Testis (tissue), 3 donors: Measurements from ENCODE around the gene FRZB. TPM values are rescaled to one million over a fixed set of nuclear protein-coding genes. Genes with fewer than 3 reads are reported as not detected.

Experiments used
- DNase-seq: peaks from one replicate; pipeline ENCODE4 v3.0.0-alpha.2; 2019
- H3K27ac ChIP-seq, 2 donors: fragments of 200-600 bp; sonication (generic); one replicate each; pipeline ENCODE4 v1.5.1; 2019
- H3K27me3 ChIP-seq: fragments of 200-600 bp; sonication (generic); one replicate; pipeline ENCODE4 v1.5.1; 2019
- H3K36me3 ChIP-seq: fragments of 200-600 bp; sonication (generic); one replicate; pipeline ENCODE4 v1.5.1; 2017; ENCODE audit warnings: low read depth; ENCODE audit errors: missing control alignments
- H3K4me1 ChIP-seq: fragments of 200-600 bp; sonication (generic); one replicate; pipeline ENCODE4 v1.5.1; 2019
- H3K4me3 ChIP-seq, 2 donors: fragments of 200-600 bp; sonication (generic); one replicate each; pipeline ENCODE4 v1.5.1; 2017 to 2019
- H3K9me3 ChIP-seq: fragments of 200-600 bp; sonication (generic); one replicate; pipeline ENCODE4 v1.5.1; 2017
- CTCF ChIP-seq, 3 experiments: fragments of 450-650 bp in 2 of 3; fragments of 200-600 bp in 1 of 3; sonication (generic) in 1 of 3; IDR thresholded peaks; one replicate each; pipeline ENCODE4 v1.5.1; 2016 to 2019; ENCODE audit warnings: antibody characterized with exemption in 3 of 3, mild to moderate bottlenecking in 2 of 3, moderate library complexity in 1 of 3
- POLR2A ChIP-seq: fragments of 450-650 bp; IDR thresholded peaks from one replicate; pipeline ENCODE4 v1.6.1; 2017; ENCODE audit warnings: antibody characterized with exemption, mild to moderate bottlenecking, moderate library complexity
- WGBS, 2 donors: methylation state at CpG; one replicate each; pipeline ENCODE4 v1.1.5; 2018; 5-methylcytosine and 5-hydroxymethylcytosine counted together
- intact Hi-C: fragments of 100-400 bp; cut with DNase I; formaldehyde crosslinking; loops from one replicate; pipeline ENCODE4 v1.15.1; 2023; ENCODE audit warnings: low total_unique reads
- polyA plus RNA-seq: library from polyadenylated mRNA; stranded (reverse); fragments of 350-450 nt; fragmentation: Illumina TruSeq; extraction: RNeasy Lipid Tissue Mini Kit (QIAGEN cat#74804); gene quantifications from one replicate; pipeline ENCODE4 v1.2.3, GENCODE V29; 2014; ENCODE audit warnings: low read depth, low replicate concordance; ENCODE audit not compliant: insufficient read depth
- total RNA-seq, 2 donors: library from RNA; depleted of rRNA; stranded (reverse); fragments of >200 nt; gene quantifications; one replicate each; pipeline ENCODE4 v1.2.3, GENCODE V29; 2016

Gene FRZB
- total and polyA plus RNA-seq, 3 donors from 2014 or later, result 8.4 to 25.9 (median 21.3) TPM

- H3K36me3 ChIP-seq, result no peaks in the 10 kb centered on the region
- intact Hi-C loops, result no loop called here
- H3K4me1 ChIP-seq, result peaks cover 14% of the 10 kb centered on the region
- no peak overlapping the region for H3K4me3 ChIP-seq
- H3K27ac ChIP-seq, result no peak overlapping the region
- TF ChIP-seq POLR2A, result no peak
- no peak for TF ChIP-seq CTCF (IDR thresholded peaks at IDR 0.05)
- H3K27me3 ChIP-seq, result no peaks in the 10 kb centered on the region
- 88 to 96% methylated on average over 2 of the region's 2 CpGs for WGBS, 2 donors
- no peaks in the 10 kb centered on the region for H3K9me3 ChIP-seq
- no peak for DNase-seq
Observed at GRCh38 chr2:182822733-182823132, 43.7 kb downstream of the FRZB start.

GRCh38 chr2:182821182-182821581 is 45.3 kb downstream of the FRZB start:
- H3K4me3 ChIP-seq, result no peak overlapping the region

GRCh38 chr2:182819412-182819811 is 47.0 kb downstream of the FRZB start:
- no peaks in the 10 kb centered on the region for H3K9me3 ChIP-seq
- peaks cover 13% of the 10 kb centered on the region for H3K4me1 ChIP-seq
- no peak for DNase-seq
- H3K36me3 ChIP-seq, result no peaks in the 10 kb centered on the region
- intact Hi-C loops, result no loop called here
- 93 to 95% methylated on average over 4 of the region's 4 CpGs for WGBS, 2 donors
- H3K4me3 ChIP-seq, result no peak overlapping the region
- no peak overlapping the region for H3K27ac ChIP-seq
- H3K27me3 ChIP-seq, result no peaks in the 10 kb centered on the region
- TF ChIP-seq CTCF (IDR thresholded peaks at IDR 0.05) (no peak), POLR2A (no peak)

More at GRCh38 chr2:182821182-182821581, 45.3 kb downstream of the FRZB start:
- Histone ChIP-seq H3K4me1 (peaks cover 14% of the 10 kb centered on the region), H3K36me3 (no peaks in the 10 kb centered on the region), H3K9me3 (no peaks in the 10 kb centered on the region), H3K27me3 (no peaks in the 10 kb centered on the region), H3K27ac (no peak overlapping the region)
- no peak for TF ChIP-seq CTCF (IDR thresholded peaks at IDR 0.05)
- no peak for TF ChIP-seq POLR2A
- WGBS, 2 donors, result 88 to 90% methylated on average over 2 of the region's 2 CpGs
- DNase-seq, result no peak
- intact Hi-C loops, result no loop called here

GRCh38 chr2:182818925-182819324 is 47.5 kb downstream of the FRZB start:
- peaks cover 12% of the 10 kb centered on the region for H3K4me1 ChIP-seq
- H3K9me3 ChIP-seq, result no peaks in the 10 kb centered on the region
- DNase-seq, result no peak
- no peaks in the 10 kb centered on the region for H3K27me3 ChIP-seq
- H3K36me3 ChIP-seq, result no peaks in the 10 kb centered on the region
- no peak for TF ChIP-seq CTCF (IDR thresholded peaks at IDR 0.05)
- H3K4me3 ChIP-seq, result no peak overlapping the region
- WGBS, 2 donors, result 69 to 71% methylated on average over 4 of the region's 4 CpGs
- intact Hi-C loops, result no loop called here
- no peak overlapping the region for H3K27ac ChIP-seq

GRCh38 chr2:182818501-182818900 is 47.9 kb downstream of the FRZB start:
- no peaks in the 10 kb centered on the region for H3K36me3 ChIP-seq
- no peaks in the 10 kb centered on the region for H3K9me3 ChIP-seq
- H3K27ac ChIP-seq, result peak overlapping the region in 1 of 2 donors; percentile 52
- peaks cover 12% of the 10 kb centered on the region for H3K4me1 ChIP-seq
- no peak overlapping the region for H3K4me3 ChIP-seq
- intact Hi-C loops, result no loop called here
- H3K27me3 ChIP-seq, result no peaks in the 10 kb centered on the region
- WGBS, 2 donors, result 41 to 57% methylated on average over 3 of the region's 3 CpGs
- TF ChIP-seq POLR2A, result no peak
- no peak for TF ChIP-seq CTCF (IDR thresholded peaks at IDR 0.05)
- no peak for DNase-seq
